ENCODE data around the gene HOXA3. TPM values are rescaled to one million over a fixed set of nuclear protein-coding genes. Genes with fewer than 3 reads are reported as not detected.
A peak's percentile ranks its signal among the peaks of the same experiment; 100 is the strongest.

HOXA3 gene
- total and polyA plus RNA-seq, 4 donors = 3.8 to 20.8 (median 10.9) TPM

DNA sequence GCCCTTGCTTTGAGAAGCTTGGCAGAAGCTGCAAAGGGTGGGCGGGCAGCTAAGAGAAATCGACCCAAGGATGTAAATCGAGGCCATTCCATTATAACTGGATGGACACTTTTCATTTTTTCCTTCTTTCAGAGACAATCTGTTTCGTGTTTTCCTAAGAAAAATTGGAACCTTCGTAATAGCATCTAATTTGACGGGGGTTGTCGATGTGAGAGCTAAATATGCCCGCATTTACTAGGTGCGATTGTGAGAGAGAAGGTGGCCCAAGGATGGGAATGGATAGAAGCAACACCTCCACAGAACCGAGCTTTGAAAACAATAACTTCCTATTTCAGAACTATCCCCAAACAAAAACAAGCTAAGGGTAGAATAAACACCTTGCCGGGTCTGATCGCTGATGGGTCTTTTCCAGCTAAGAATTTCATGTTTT, 21.0 kb downstream of the HOXA3 start:
- 42 to 44% methylated on average over 12 of the region's 12 CpGs for WGBS, 2 donors
- no peak overlapping the region for H3K27ac ChIP-seq (ENCODE audit: low read depth in 1 of 2, low read length in 2 of 2)
- ATAC-seq (ENCODE audit: low FRiP score) (no peak), DNase-seq (no peak)
- no peaks in the 10 kb centered on the region for H3K9me3 ChIP-seq (ENCODE audit: control insufficient read depth, low read length)
- H3K4me1 ChIP-seq (ENCODE audit: control insufficient read depth in 1 of 2, insufficient read depth in 2 of 2, low read length in 2 of 2) = no peaks in the 10 kb centered on the region
- peak overlapping the region; percentile 16 to 50 for H3K4me3 ChIP-seq (ENCODE audit: low read length in 2 of 2)
- intact Hi-C loops (cut with DNase I) = loop anchor here in 1 of 2 donors (5.0 kb wide), 1 partner anchor 34 kb away; the partner anchor contains the start of gene HOXA1
- no peaks in the 10 kb centered on the region for H3K36me3 ChIP-seq (ENCODE audit: control insufficient read depth in 1 of 2, insufficient read depth in 2 of 2, low read length in 1 of 2)
- H3K27me3 ChIP-seq (ENCODE audit: control insufficient read depth in 1 of 2, insufficient read depth in 2 of 2, low read length in 1 of 2) = no peaks in the 10 kb centered on the region

DNA sequence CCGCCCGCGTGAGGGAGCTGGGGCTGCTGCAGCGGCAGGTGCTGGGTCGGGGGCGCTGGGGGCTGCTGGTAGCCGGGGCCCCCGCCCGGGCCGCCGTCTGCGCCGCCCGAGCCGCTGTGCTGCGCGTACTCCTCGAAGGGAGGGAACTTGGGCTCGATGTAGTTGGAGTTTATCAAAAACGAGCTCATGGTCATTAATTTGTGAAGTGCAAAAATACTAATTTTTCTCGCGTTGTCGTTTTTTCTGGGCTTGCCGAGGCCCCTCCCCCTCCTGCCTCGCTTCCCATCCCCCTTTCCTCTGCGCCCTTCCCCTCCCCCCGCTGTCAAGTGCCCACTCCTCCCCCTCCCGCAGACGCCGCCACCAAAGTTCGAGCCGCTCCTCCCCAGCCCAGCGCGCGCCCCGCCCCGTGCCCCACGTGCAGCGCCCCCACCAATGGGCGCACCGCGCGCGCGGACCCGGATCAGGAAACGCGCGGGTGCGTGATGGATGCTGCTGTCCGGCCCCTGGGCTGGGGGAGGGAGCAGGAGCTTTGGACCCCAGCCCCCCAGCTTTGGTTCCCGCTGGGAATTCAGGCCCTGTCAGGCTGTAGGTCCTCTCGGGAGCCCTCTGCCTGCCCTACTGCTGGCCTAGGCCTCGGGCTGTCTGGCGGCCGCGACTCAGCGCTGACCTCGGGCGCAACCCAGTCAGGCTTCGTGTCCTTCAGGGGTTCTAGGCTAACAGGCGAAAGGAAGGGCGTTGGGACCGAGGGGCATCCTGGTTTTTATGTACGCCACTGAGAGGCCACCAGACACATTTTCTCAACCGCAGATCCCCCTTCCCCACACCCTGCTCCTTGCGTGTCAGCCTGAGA, 21.6 kb downstream of the HOXA3 start, which contains the start of gene HOXA4:
TSS of gene HOXA4 (minus strand) at position 218 of the 850 bp plus-strand sequence. CDS start at position 194, 24 bp downstream.
- Histone ChIP-seq H3K27ac (ENCODE audit: low read depth in 1 of 2, low read length in 2 of 2) (peak within 1 kb of the TSS; percentile 31 to 68), H3K4me3 (ENCODE audit: low read length in 2 of 2) (peak within 1 kb of the TSS; percentile 89 to 90), H3K9me3 (ENCODE audit: control insufficient read depth, low read length) (no peaks in the 10 kb centered on the region), H3K36me3 (ENCODE audit: control insufficient read depth in 1 of 2, insufficient read depth in 2 of 2, low read length in 1 of 2) (no peaks in the 10 kb centered on the region), H3K4me1 (ENCODE audit: control insufficient read depth in 1 of 2, insufficient read depth in 2 of 2, low read length in 2 of 2) (no peaks in the 10 kb centered on the region), H3K27me3 (ENCODE audit: control insufficient read depth in 1 of 2, insufficient read depth in 2 of 2, low read length in 1 of 2) (no peaks in the 10 kb centered on the region)
- peak; percentile 97 for ATAC-seq (ENCODE audit: low FRiP score)
- peak; percentile 96 to 98 for DNase-seq
- intact Hi-C loops (cut with DNase I) = loop anchor here in 1 of 2 donors (5.0 kb wide), 1 partner anchor 33 kb away; the partner anchor contains the start of gene HOXA1
- 1 to 4% methylated on average over 62 to 67 of the region's 67 CpGs for WGBS, 2 donors

DNA sequence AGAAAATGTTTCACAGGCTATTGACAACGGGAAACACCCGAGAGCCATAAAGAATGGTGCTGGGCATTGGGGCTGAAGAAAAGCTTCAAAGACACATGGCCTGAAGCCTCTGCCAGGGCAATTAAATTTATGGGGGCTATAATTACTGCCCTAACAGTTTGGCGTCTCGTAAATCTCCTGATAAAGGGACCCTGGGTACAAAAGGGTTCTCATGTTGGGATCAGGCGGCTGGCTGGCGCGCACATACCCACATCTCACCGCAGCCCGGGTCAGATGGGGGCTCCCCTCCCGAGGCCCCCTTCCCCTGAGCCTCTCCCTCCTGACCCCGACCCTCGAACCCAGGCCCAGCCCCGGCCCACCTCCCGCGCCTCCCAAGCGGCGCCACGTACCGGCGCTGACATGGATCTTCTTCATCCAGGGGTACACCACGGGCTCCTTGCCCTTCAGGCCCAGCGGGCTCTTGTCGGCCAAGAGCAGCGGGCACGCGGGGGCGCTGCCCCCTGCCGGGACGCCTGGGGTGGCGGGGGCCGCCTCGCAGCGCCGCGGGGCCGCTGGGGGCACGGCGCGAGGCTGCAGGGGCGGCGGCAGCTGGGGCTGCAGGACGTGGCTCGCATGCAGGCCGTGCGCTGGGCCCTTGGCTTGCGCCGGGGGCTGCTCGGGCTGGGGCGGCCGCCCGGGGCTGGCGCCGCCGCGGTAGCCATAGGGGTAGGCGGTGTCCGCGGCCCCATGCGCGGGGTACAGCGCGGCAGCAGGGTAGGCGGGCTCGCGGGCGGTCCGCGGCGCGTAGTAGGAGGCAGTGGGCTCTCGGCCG, 22.4 kb downstream of the HOXA3 start:
- no peaks in the 10 kb centered on the region for H3K4me1 ChIP-seq (ENCODE audit: control insufficient read depth in 1 of 2, insufficient read depth in 2 of 2, low read length in 2 of 2)
- 9% methylated on average over 41 to 72 of the region's 72 CpGs for WGBS, 2 donors
- DNase-seq (peak; percentile 66 to 84), ATAC-seq (ENCODE audit: low FRiP score) (peak; percentile 4)
- no peaks in the 10 kb centered on the region for H3K27me3 ChIP-seq (ENCODE audit: control insufficient read depth in 1 of 2, insufficient read depth in 2 of 2, low read length in 1 of 2)
- no peaks in the 10 kb centered on the region for H3K36me3 ChIP-seq (ENCODE audit: control insufficient read depth in 1 of 2, insufficient read depth in 2 of 2, low read length in 1 of 2)
- peak overlapping the region; percentile 89 to 90 for H3K4me3 ChIP-seq (ENCODE audit: low read length in 2 of 2)
- H3K9me3 ChIP-seq (ENCODE audit: control insufficient read depth, low read length) = no peaks in the 10 kb centered on the region
- intact Hi-C loops (cut with DNase I) = loop anchor here in 1 of 2 donors (5.0 kb wide), 1 partner anchor 33 kb away; the partner anchor contains the start of gene HOXA1
- peak overlapping the region; percentile 31 to 68 for H3K27ac ChIP-seq (ENCODE audit: low read depth in 1 of 2, low read length in 2 of 2)

DNA sequence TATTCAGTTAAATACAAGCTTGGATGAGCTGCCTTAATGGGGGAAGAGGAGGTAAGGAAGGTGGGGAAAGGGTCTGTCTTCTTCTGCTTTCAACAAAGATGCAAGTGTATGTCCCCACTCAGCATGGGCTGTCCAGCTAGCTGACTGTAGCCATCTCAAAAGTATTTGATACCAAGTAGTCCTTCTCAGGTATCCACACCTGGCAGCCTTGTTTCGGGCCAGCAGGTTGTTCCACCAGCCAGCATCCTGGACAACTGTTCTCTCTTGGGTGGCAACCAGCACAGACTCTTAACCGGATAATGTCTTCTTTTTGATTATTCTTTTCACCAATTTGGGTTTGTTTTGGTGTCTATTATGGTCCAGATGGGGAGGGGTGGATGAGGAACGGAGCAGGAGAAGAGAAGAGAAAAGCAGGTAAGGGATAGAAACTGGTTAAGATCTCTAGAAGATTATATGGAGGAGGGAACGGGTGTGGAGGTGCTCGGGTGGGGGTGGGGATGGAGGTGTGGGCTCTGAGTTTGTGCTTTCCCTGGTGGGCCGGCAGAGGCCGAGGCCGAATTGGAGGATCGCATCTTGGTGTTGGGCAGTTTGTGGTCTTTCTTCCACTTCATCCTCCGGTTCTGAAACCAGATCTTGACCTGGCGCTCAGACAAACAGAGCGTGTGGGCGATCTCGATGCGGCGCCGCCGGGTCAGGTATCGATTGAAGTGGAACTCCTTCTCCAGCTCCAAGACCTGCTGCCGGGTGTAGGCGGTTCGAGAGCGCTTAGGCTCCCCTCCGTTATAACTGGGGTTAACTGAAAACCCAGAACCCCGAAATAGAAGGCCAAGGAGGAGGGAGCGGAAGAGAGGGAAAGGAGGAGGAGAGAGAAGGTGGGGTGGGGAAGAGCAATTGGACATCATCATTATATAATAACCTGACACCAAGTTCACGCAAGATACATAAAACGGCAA, 23.3 kb downstream of the HOXA3 start:
- Histone ChIP-seq H3K36me3 (ENCODE audit: control insufficient read depth in 1 of 2, insufficient read depth in 2 of 2, low read length in 1 of 2) (no peaks in the 10 kb centered on the region), H3K27me3 (ENCODE audit: control insufficient read depth in 1 of 2, insufficient read depth in 2 of 2, low read length in 1 of 2) (no peaks in the 10 kb centered on the region), H3K4me3 (ENCODE audit: low read length in 2 of 2) (peak overlapping the region in 1 of 2 donors; percentile 89), H3K4me1 (ENCODE audit: control insufficient read depth in 1 of 2, insufficient read depth in 2 of 2, low read length in 2 of 2) (no peaks in the 10 kb centered on the region), H3K27ac (ENCODE audit: low read depth in 1 of 2, low read length in 2 of 2) (no peak overlapping the region), H3K9me3 (ENCODE audit: control insufficient read depth, low read length) (no peaks in the 10 kb centered on the region)
- intact Hi-C loops (cut with DNase I) = no loop called here
- peak in 1 of 2 donors; percentile 49 for DNase-seq
- 69 to 79% methylated on average over 28 of the region's 28 CpGs for WGBS, 2 donors
- no peak for ATAC-seq (ENCODE audit: low FRiP score)

DNA sequence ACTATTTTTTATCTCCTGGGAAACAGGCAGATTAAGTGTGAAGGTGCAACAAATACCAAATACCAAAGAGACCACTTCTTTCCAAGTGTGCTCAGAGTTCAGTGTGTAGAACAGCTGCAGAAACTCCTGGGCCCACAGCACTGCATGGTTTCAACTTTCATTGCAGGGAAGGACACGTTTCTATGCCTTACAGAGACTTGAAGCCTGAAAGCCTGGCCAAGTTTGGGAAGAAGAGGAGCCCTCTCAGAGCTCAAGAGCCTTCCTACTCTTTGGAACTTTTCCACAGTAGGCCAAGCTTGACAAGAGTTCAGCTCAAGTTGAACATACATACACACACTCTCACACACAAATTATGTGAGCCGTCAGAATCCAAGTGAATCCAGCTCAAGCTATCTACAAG, 24.3 kb downstream of the HOXA3 start:
- Histone ChIP-seq H3K27ac (ENCODE audit: low read depth in 1 of 2, low read length in 2 of 2) (no peak overlapping the region), H3K4me3 (ENCODE audit: low read length in 2 of 2) (no peak overlapping the region), H3K36me3 (ENCODE audit: control insufficient read depth in 1 of 2, insufficient read depth in 2 of 2, low read length in 1 of 2) (no peaks in the 10 kb centered on the region), H3K27me3 (ENCODE audit: control insufficient read depth in 1 of 2, insufficient read depth in 2 of 2, low read length in 1 of 2) (no peaks in the 10 kb centered on the region), H3K9me3 (ENCODE audit: control insufficient read depth, low read length) (no peaks in the 10 kb centered on the region), H3K4me1 (ENCODE audit: control insufficient read depth in 1 of 2, insufficient read depth in 2 of 2, low read length in 2 of 2) (no peaks in the 10 kb centered on the region)
- ATAC-seq (ENCODE audit: low FRiP score) (no peak), DNase-seq (no peak)
- 38 to 49% methylated on average over 2 of the region's 2 CpGs for WGBS, 2 donors
- intact Hi-C loops (cut with DNase I) = no loop called here

DNA sequence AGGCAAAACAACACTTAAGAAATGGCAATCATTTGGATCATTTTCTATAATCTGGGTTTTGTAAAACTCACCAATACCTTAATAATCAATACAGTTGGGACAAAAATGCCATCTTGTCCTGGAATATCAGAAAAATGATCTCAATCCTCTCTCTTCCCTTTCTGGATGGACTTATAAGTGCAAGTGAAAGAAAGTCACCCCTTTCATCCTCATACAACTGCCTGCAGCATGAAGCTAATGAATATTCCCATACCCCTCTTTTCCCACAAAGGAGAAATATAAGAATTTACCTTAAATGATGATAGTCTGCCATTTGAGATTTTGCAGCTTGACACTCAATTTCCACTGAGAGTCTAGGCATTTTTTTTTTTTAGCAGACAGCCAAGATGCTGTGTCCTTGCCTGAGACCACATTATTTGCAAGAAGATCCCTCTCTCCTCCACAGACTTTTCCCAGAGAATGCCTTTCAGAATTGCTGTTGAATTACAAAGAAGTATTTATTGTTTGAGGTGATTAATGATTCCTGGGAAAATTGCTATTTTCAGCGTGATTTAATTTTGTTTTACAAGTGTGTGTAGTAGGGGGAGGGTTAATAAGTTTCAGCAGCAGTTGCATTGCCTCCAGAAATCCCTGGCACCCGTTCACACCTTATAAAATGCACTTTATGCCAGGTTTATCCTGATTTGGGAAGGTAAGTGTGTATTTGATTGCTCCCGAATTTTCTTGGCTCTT, 25.6 kb downstream of the HOXA3 start:
- Histone ChIP-seq H3K27me3 (ENCODE audit: control insufficient read depth in 1 of 2, insufficient read depth in 2 of 2, low read length in 1 of 2) (no peaks in the 10 kb centered on the region), H3K27ac (ENCODE audit: low read depth in 1 of 2, low read length in 2 of 2) (no peak overlapping the region), H3K4me3 (ENCODE audit: low read length in 2 of 2) (no peak overlapping the region), H3K4me1 (ENCODE audit: control insufficient read depth in 1 of 2, insufficient read depth in 2 of 2, low read length in 2 of 2) (no peaks in the 10 kb centered on the region), H3K9me3 (ENCODE audit: control insufficient read depth, low read length) (no peaks in the 10 kb centered on the region), H3K36me3 (ENCODE audit: control insufficient read depth in 1 of 2, insufficient read depth in 2 of 2, low read length in 1 of 2) (no peaks in the 10 kb centered on the region)
- no peak for ATAC-seq (ENCODE audit: low FRiP score)
- intact Hi-C loops (cut with DNase I) = no loop called here
- WGBS, 2 donors = 67 to 75% methylated on average over 3 of the region's 3 CpGs
- DNase-seq = no peak

DNA sequence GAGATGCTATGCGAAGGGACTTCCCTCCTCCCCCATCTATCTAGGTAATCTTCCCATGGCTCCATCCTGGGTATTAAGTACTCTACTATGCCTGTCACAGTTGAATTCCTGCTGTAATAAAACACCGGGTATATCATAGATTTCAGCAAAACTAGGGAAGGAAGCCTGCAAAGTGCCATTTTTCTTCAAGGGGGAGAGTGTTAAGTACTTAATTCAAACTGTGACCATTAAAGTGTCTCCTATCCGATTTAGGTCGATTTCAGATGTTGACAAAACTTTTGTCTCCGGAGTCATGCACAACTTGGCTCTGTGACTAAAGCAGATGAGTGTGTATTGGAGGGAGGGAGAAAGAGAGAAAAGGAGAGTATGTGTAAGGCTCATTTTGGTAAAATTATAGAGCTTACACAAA, 26.4 kb downstream of the HOXA3 start:
- H3K27ac ChIP-seq (ENCODE audit: low read depth in 1 of 2, low read length in 2 of 2) = no peak overlapping the region
- 73 to 81% methylated on average over 5 of the region's 5 CpGs for whole genome bisulfite sequencing, 2 donors
- no peaks in the 10 kb centered on the region for H3K27me3 ChIP-seq (ENCODE audit: control insufficient read depth in 1 of 2, insufficient read depth in 2 of 2, low read length in 1 of 2)
- no peak for ATAC-seq (ENCODE audit: low FRiP score)
- no peaks in the 10 kb centered on the region for H3K9me3 ChIP-seq (ENCODE audit: control insufficient read depth, low read length)
- no peak overlapping the region for H3K4me3 ChIP-seq (ENCODE audit: low read length in 2 of 2)
- intact Hi-C loops (cut with DNase I) = no loop called here
- no peak for DNase-seq
- H3K4me1 ChIP-seq (ENCODE audit: control insufficient read depth in 1 of 2, insufficient read depth in 2 of 2, low read length in 2 of 2) = no peaks in the 10 kb centered on the region
- H3K36me3 ChIP-seq (ENCODE audit: control insufficient read depth in 1 of 2, insufficient read depth in 2 of 2, low read length in 1 of 2) = no peaks in the 10 kb centered on the region

Data from aorta (tissue), 5 donors.